Kidney epithelial cell (primary cell): ENCODE results near the gene DGCR2. TPM values are rescaled to one million over a fixed set of nuclear protein-coding genes. Genes with fewer than 3 reads are reported as not detected.

Source experiments
- DNase-seq: peaks from one replicate; pipeline ENCODE4 v3.0.0-alpha.2; 2010; ENCODE audit warnings: low read depth
- H3K27me3 ChIP-seq: 2 replicates; pipeline ENCODE4 v1.6.0; 2011; ENCODE audit warnings: low read length; ENCODE audit not compliant: control insufficient read depth, insufficient read depth
- H3K36me3 ChIP-seq: 2 replicates; pipeline ENCODE4 v1.5.1; 2011; ENCODE audit warnings: low read length; ENCODE audit not compliant: control insufficient read depth, insufficient read depth
- H3K4me3 ChIP-seq: 2 replicates; pipeline ENCODE4 v1.5.1; 2011; ENCODE audit warnings: low read depth, mild to moderate bottlenecking, control low read depth, low read length
- total RNA-seq: library from RNA; depleted of rRNA; stranded (reverse); fragments of >200 nt; gene quantifications from 2 replicates; pipeline ENCODE4 v1.2.3, GENCODE V29; 2015
- TF ChIP-seq, protein P1 (sequence below): IDR thresholded peaks from 2 replicates; pipeline ENCODE4 v1.5.1; 2011; ENCODE audit warnings: mild to moderate bottlenecking, moderate library complexity, low read length, control low read depth, inconsistent platforms; ENCODE audit not compliant: insufficient read depth, poor library complexity, severe bottlenecking

DGCR2 gene
- total RNA-seq, 1 donor from 2014 or later, result 71.2 TPM

DNA sequence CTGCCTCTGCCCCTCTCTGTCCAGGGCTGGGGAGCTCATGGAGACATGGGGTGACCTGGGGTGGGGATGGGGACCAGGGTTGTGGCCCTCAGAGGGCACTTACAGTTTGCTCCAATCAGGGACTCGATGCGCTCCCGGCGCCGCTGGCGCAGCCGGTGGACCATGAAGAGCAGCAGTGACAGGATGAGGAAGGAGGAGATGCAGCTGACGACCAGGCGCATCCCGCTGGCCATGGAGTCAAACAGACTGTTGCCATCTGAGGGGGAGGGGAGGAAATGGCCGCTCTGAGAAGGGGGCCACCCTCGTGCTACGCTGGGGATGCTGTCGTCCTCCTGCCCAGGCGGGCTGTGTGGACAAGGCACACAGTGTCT is 80.5 kb downstream of the DGCR2 start:
- H3K36me3 ChIP-seq, result peaks cover 3% of the 10 kb centered on the region
- no peaks in the 10 kb centered on the region for H3K27me3 ChIP-seq
- TF ChIP-seq, protein P1, sequence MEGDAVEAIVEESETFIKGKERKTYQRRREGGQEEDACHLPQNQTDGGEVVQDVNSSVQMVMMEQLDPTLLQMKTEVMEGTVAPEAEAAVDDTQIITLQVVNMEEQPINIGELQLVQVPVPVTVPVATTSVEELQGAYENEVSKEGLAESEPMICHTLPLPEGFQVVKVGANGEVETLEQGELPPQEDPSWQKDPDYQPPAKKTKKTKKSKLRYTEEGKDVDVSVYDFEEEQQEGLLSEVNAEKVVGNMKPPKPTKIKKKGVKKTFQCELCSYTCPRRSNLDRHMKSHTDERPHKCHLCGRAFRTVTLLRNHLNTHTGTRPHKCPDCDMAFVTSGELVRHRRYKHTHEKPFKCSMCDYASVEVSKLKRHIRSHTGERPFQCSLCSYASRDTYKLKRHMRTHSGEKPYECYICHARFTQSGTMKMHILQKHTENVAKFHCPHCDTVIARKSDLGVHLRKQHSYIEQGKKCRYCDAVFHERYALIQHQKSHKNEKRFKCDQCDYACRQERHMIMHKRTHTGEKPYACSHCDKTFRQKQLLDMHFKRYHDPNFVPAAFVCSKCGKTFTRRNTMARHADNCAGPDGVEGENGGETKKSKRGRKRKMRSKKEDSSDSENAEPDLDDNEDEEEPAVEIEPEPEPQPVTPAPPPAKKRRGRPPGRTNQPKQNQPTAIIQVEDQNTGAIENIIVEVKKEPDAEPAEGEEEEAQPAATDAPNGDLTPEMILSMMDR, result no peak
- no peak for DNase-seq
- H3K4me3 ChIP-seq, result no peak overlapping the region

DNA sequence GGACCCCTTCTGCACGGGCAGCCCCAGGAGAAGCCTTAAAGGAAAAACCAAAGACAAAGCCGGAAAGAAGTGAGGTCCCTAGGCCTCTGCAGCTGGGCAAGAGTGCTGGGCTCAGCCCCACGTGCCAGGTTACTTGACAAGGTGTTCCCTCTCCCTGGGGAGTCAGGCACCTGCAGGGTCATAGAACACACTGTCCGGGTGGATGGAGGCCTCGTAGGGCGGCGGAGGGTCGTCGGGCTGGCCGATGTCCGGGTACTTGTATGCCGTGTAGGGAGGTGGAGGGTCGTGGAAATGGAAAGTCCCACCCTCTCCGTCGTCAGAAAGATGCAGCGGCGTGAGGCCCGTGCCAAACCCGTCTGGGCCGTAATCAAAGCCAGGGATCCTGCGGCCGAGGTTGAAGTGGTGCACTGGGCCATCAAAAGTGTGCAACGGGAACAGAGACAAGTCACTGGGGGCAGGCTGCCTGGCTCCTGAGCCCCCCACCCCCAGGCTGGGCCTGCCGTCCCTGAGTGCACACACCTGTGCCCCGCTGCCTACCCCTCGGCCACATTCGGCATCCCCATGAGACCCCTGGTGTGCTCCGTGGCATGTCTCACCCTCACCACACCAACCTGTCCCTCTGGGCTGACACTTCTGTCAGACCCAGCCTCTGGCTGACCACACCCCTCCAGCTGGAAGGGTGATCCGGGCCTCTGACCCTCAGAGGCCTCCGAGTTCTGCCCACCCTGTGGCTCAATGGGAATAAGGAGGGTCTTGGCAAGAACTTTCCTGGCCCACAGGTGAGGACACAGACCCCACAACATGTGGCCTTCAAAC is 81.1 kb downstream of the DGCR2 start:
- TF ChIP-seq, protein P1, result no peak
- no peak for DNase-seq
- Histone ChIP-seq H3K27me3 (no peaks in the 10 kb centered on the region), H3K36me3 (peaks cover 3% of the 10 kb centered on the region), H3K4me3 (no peak overlapping the region)

DNA sequence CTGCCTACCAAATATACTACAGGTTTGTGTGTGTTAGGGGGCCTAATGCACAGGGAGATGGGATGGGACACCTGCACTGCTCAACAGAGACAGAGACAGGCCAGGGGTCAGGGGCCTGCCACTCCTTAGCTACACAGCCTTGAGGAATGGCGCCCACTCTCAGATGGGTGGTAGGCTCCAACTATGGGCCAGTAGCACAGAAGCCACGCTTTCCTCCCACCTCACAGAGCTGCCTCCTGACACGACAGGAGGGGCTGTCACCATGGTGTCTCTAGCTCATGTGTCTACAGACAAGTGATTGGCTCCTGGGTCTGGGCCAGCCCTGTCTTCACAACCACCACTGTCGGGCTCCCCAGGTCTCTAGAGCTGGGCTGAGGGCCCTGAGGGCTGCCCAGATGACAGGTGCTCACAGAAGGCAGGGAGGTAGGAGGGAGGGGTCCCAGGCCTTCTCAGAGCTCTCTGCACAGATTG is 81.8 kb downstream of the DGCR2 start:
- no peak for DNase-seq
- H3K4me3 ChIP-seq, result no peak overlapping the region
- TF ChIP-seq, protein P1, result no peak
- H3K36me3 ChIP-seq, result peaks cover 3% of the 10 kb centered on the region
- no peaks in the 10 kb centered on the region for H3K27me3 ChIP-seq

DNA sequence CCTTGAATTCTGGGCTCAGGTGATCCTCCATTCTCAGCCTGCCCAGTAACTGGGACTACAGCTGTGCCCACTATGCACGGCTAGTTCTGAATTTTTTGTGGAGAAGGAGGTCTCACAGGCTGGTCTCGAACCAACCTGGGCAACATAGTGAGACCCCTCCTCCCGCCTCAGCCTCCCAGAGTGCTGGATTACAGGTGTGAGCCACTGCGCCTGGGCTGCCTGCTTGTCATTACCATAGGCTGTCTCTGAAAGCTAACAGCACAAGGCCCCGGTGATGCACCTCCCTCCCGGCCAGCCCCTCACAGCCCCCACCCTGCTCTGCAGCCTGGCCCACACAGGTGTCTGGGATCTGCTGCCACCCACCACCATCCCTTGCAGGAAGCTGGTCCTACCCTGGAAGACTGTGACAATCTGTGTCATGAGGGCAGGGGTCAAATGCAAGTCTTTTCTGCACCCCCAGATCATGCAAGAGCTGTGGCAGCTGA is 82.4 kb downstream of the DGCR2 start:
- DNase-seq, result no peak
- H3K36me3 ChIP-seq, result peaks cover 2% of the 10 kb centered on the region
- H3K27me3 ChIP-seq, result no peaks in the 10 kb centered on the region
- no peak overlapping the region for H3K4me3 ChIP-seq
- TF ChIP-seq, protein P1, result no peak

DNA sequence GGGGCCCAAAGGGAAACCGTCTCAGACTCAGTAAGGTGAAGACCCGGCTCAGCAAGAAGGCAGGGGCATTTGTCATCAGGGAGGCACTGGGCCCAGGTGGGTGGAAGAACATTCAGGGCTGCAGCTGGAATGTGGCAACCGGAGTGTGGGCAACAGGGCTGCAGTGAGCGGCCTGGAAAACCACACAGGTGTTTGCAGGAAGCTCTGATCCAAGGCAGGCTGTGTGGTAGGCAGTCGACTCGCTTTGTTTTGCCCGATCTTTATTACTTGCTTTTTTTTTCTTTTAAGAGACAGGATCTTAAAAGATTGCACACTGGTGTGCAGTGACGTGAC is 82.8 kb downstream of the DGCR2 start:
- TF ChIP-seq, protein P1, result no peak
- H3K36me3 ChIP-seq, result peaks cover 2% of the 10 kb centered on the region
- H3K4me3 ChIP-seq, result no peak overlapping the region
- DNase-seq, result no peak
- no peaks in the 10 kb centered on the region for H3K27me3 ChIP-seq

DNA sequence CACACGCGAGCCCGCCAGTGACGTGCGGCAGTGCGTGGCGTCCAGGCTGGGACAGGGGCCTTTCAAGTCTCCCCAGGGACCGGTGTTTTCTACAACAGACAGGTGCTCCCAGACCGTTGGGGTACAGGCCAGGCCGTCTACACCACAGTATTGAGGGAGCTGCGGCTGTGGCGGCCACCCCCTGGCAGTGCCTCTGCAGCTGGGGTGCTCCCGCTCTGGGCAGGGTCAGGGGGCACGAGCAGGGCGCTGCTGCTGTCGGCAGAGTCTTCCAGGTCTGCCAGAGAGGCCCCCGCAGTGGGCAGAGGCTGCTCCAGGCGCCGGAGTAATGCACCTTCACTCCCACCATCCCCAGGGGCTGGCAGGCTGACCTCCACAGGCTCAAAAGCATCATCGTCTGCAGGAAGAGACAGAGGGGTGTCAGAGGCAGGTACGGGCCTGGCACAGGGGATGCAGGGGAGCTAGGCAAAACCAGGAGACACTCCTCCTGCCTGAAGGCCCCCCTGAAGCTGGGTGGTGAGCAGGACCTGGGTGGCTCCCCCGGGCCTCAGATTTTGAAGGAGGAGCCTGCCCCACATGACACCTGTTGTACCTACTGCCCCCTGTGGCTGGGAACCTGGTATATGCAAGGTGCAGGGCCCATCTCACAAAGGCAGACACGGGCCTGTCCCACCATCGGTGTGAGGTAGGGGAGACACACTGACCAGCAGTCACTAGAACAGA is 83.3 kb downstream of the DGCR2 start:
- Histone ChIP-seq H3K4me3 (no peak overlapping the region), H3K27me3 (no peaks in the 10 kb centered on the region), H3K36me3 (peaks cover 2% of the 10 kb centered on the region)
- DNase-seq, result no peak
- TF ChIP-seq, protein P1, result no peak
